22Rv1 (cell line): ENCODE data around the gene THAP8.

Experiments
- ZFX ChIP-seq: fragments of 450-650 bp; IDR thresholded peaks from 2 replicates; pipeline ENCODE4 v1.6.1; 2017; ENCODE audit warnings: antibody characterized with exemption, borderline replicate concordance
- TF ChIP-seq, protein P1 (sequence below): fragments of 450-650 bp; IDR thresholded peaks from 2 replicates; pipeline ENCODE4 v1.5.1; 2017; ENCODE audit warnings: mild to moderate bottlenecking

- TF ChIP-seq, protein P1, sequence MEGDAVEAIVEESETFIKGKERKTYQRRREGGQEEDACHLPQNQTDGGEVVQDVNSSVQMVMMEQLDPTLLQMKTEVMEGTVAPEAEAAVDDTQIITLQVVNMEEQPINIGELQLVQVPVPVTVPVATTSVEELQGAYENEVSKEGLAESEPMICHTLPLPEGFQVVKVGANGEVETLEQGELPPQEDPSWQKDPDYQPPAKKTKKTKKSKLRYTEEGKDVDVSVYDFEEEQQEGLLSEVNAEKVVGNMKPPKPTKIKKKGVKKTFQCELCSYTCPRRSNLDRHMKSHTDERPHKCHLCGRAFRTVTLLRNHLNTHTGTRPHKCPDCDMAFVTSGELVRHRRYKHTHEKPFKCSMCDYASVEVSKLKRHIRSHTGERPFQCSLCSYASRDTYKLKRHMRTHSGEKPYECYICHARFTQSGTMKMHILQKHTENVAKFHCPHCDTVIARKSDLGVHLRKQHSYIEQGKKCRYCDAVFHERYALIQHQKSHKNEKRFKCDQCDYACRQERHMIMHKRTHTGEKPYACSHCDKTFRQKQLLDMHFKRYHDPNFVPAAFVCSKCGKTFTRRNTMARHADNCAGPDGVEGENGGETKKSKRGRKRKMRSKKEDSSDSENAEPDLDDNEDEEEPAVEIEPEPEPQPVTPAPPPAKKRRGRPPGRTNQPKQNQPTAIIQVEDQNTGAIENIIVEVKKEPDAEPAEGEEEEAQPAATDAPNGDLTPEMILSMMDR: no peak
- no peak for TF ChIP-seq ZFX
Observed at GRCh38 chr19:36079389-36079945, 25.4 kb upstream of the THAP8 start.
